DND-41 (cell line): ENCODE measurements around the gene HSFX1.
"Not testable (repeated sequence)": the region's sequence is repeated elsewhere in the genome, so short reads cannot be mapped to it uniquely, and the experiment has no call there.

ENCODE experiments used
- CTCF ChIP-seq: IDR thresholded peaks from 2 replicates; pipeline ENCODE4 v1.5.1; 2012; ENCODE audit warnings: borderline replicate concordance, low read length, moderate library complexity, mild to moderate bottlenecking; ENCODE audit not compliant: poor library complexity, severe bottlenecking; ENCODE audit errors: extremely low read depth
- EZH2 ChIP-seq: IDR thresholded peaks from 3 replicates; pipeline ENCODE4 v1.6.1; 2012; ENCODE audit warnings: borderline replicate concordance, low read depth, mild to moderate bottlenecking, moderate library complexity, low read length, inconsistent platforms; ENCODE audit not compliant: severe bottlenecking

- TF ChIP-seq CTCF, EZH2: not testable (repeated sequence)
Measured at GRCh38 chrX:149777999-149778398, 4.1 kb downstream of the HSFX1 start.
